Ishikawa (cell line): ENCODE data around the gene CERK.

Experiments
- CEBPB ChIP-seq: IDR thresholded peaks from 2 replicates; pipeline ENCODE4 v1.6.1; 2012
- CREB1 ChIP-seq: IDR thresholded peaks from 2 replicates; pipeline ENCODE4 v1.6.1; 2012; ENCODE audit warnings: low read depth
- EGR1 ChIP-seq: IDR thresholded peaks from 2 replicates; pipeline ENCODE4 v1.6.1; 2012
- EP300 ChIP-seq: IDR thresholded peaks from 2 replicates; pipeline ENCODE4 v1.6.1; 2012; ENCODE audit warnings: borderline replicate concordance
- FOXM1 ChIP-seq: IDR thresholded peaks from 2 replicates; pipeline ENCODE4 v1.6.1; 2012; ENCODE audit warnings: low read depth, borderline replicate concordance
- NFIC ChIP-seq: IDR thresholded peaks from 2 replicates; pipeline ENCODE4 v1.6.1; 2012
- RAD21 ChIP-seq: IDR thresholded peaks from 2 replicates; pipeline ENCODE4 v1.6.1; 2012; ENCODE audit warnings: low read depth
- REST ChIP-seq: IDR thresholded peaks from 2 replicates; pipeline ENCODE4 v1.6.1; 2012; ENCODE audit warnings: low read depth, mild to moderate bottlenecking
- TAF1 ChIP-seq: IDR thresholded peaks from 2 replicates; pipeline ENCODE4 v1.6.1; 2012; ENCODE audit warnings: low read depth, mild to moderate bottlenecking
- TCF12 ChIP-seq: IDR thresholded peaks from 2 replicates; pipeline ENCODE4 v1.6.1; 2012; ENCODE audit warnings: low read depth
- TEAD4 ChIP-seq: IDR thresholded peaks from 2 replicates; pipeline ENCODE4 v1.6.1; 2012
- USF1 ChIP-seq: IDR thresholded peaks from 2 replicates; pipeline ENCODE4 v1.6.1; 2012
- YY1 ChIP-seq: IDR thresholded peaks from 2 replicates; pipeline ENCODE4 v1.6.1; 2012; ENCODE audit warnings: low read depth
- ZBTB7A ChIP-seq: IDR thresholded peaks from 2 replicates; pipeline ENCODE4 v1.6.1; 2012; ENCODE audit warnings: low read depth
- TF ChIP-seq, protein P1 (sequence below): IDR thresholded peaks from 2 replicates; pipeline ENCODE4 v1.6.1; 2012

CERK gene

GRCh38 chr22:46761539-46762237 lies 23.6 kb upstream of the CERK start:
- TF ChIP-seq RAD21, result no peak
- no peak for TF ChIP-seq FOXM1
- no peak for TF ChIP-seq CEBPB
- TF ChIP-seq USF1, result no peak; the same call in 1 of the 2 replicates
- no peak for TF ChIP-seq EP300
- TF ChIP-seq CREB1, result no peak
- TF ChIP-seq REST, result no peak

GRCh38 chr22:46761017-46761416 lies 23.0 kb upstream of the CERK start:
- TF ChIP-seq TAF1, result no peak
- TF ChIP-seq CEBPB, result no peak

DNA sequence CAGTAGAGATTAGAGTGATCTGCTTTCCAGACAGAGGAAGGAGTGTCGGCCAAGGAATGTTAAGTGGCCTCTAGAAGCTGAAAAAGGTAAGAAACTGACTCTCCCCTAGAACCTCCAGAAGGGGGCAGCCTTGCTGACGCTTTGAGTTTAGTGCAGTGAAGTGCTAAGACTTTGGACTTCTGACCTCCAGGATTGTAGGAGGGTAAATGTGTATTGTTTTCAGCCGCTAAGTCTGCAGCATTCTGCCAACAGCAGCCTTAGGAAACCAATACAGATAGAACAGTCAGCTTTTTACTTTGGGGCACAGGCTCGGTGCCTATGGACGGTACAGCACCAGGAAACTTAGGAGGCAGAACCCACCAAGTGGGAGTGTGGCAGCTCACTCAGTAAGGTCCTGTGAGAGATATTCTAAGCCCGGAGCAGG lies 20.8 kb upstream of the CERK start:
- peak; percentile 51; the same call in 1 of the 2 replicates for TF ChIP-seq TEAD4
- peak; percentile 81 for TF ChIP-seq RAD21
- TF ChIP-seq, protein P1, sequence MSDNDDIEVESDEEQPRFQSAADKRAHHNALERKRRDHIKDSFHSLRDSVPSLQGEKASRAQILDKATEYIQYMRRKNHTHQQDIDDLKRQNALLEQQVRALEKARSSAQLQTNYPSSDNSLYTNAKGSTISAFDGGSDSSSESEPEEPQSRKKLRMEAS, result no peak

DNA sequence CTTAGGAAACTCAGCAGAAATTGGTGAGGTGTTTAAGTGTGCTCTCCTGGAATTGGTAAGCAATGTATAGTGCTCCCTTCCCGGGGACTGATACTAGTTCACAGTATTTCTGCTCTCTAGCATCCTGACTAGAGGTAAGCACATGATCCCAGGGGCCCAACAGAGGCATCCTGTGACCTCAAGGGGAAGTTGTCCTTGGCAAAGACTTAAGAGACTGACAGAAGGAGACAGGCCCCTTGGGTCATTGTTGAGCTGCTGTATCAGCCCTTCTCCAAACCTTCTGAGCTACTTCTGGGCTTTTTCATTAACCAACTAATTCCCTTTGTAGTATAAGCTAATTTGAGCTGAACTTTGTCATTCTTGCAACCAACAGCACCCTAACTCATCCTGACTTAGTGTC lies 20.1 kb upstream of the CERK start:
- TF ChIP-seq FOXM1 (no peak), EGR1 (no peak), TCF12 (no peak), TAF1 (no peak), USF1 (no peak), TEAD4 (no peak), EP300 (no peak), REST (no peak), NFIC (no peak)

- TF ChIP-seq CEBPB (no peak), EP300 (no peak), NFIC (no peak), FOXM1 (no peak), REST (no peak), CREB1 (no peak), TAF1 (no peak), EGR1 (no peak), RAD21 (no peak), ZBTB7A (no peak), TCF12 (no peak), USF1 (no peak), YY1 (no peak), TEAD4 (no peak)
- TF ChIP-seq, protein P1, result no peak
Measured at GRCh38 chr22:46757104-46757503, 19.1 kb upstream of the CERK start.
